VCaP (cell line): ENCODE measurements around the gene DCAF11.
A peak's percentile ranks its signal among the peaks of the same experiment; 100 is the strongest.

Experiments used
- H3K27ac ChIP-seq: fragments of 450-650 bp; 2 replicates; pipeline ENCODE4 v1.5.1; 2017
- CTCF ChIP-seq: fragments of 450-650 bp; conservative IDR thresholded peaks from 2 replicates; pipeline ENCODE4 v1.5.1; 2017; ENCODE audit warnings: mild to moderate bottlenecking, moderate library complexity

The DCAF11 gene

GRCh38 chr14:24094841-24095270 lies 19.7 kb upstream of the DCAF11 start:
- H3K27ac ChIP-seq: peak overlapping the region; percentile 84
- TF ChIP-seq CTCF: no peak

- TF ChIP-seq CTCF: no peak
- peak overlapping the region; percentile 84 for H3K27ac ChIP-seq
Observed at GRCh38 chr14:24095271-24096068, 19.1 kb upstream of the DCAF11 start.

GRCh38 chr14:24096545-24097181 lies 17.9 kb upstream of the DCAF11 start:
- H3K27ac ChIP-seq: no peak overlapping the region
- no peak for TF ChIP-seq CTCF

GRCh38 chr14:24098229-24098926 lies 16.2 kb upstream of the DCAF11 start:
- no peak for TF ChIP-seq CTCF
- H3K27ac ChIP-seq: no peak overlapping the region

GRCh38 chr14:24098927-24099813 lies 15.4 kb upstream of the DCAF11 start:
- H3K27ac ChIP-seq: no peak overlapping the region
- no peak for TF ChIP-seq CTCF

- TF ChIP-seq CTCF: no peak
- H3K27ac ChIP-seq: no peak overlapping the region
Observed at GRCh38 chr14:24100197-24100981, 14.2 kb upstream of the DCAF11 start.
